Activated CD4-positive, alpha-beta T cell treated with anti-CD3 and anti-CD28 coated beads for 1 hour (primary cell): ENCODE data around the gene BHMT2.

Experiments used
- DNase-seq: peaks from one replicate; pipeline ENCODE4 v3.0.0-alpha.2; 2020

BHMT2 gene, protein sequence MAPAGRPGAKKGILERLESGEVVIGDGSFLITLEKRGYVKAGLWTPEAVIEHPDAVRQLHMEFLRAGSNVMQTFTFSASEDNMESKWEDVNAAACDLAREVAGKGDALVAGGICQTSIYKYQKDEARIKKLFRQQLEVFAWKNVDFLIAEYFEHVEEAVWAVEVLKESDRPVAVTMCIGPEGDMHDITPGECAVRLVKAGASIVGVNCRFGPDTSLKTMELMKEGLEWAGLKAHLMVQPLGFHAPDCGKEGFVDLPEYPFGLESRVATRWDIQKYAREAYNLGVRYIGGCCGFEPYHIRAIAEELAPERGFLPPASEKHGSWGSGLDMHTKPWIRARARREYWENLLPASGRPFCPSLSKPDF

DNA sequence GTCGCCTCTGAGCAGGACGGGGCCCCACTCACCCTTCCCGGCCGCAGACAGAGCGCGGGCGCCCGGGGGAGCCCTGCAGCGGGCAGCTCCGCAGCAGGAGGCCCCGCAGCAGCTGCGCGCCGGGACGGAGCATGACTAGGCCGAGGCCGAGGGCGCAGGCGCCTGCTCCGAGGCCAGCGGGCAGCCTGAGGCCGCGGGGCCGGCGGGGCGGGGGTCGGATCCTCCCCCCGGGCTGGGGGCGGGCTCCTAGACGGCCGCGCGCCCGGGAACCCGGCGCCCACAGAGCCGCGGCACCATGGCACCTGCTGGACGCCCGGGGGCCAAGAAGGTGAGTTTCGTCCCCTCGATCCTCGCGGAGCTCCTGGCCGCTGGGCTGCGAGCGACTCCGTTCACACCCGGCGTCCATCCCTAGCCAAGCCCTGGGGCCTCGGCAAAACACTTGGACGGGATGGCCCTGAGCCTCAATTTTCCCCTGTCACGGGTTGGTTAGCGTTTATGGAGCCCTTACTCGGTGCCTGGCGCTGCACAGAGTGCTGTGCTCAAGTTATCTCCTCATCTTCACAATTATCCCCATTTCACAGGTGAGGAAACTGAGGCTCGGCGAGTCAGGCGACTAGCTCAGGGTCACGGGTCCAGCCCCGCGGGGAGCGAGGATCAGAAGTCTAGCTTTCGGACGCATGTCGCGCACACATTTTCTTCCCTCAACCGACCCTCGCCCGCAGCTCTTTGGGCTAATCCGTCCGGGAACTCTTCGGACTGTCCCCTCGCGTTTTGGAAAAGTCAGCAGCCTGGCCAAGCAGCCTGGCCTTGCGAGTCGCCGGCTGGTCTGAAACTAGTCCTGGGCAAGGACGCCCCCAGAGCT is at the start of gene BHMT2, which contains the start of gene DMGDH:
TSS of gene BHMT2 (plus strand) at position 280 of the 862 bp plus-strand sequence. CDS start at position 296, 16 bp downstream.
TSS of gene DMGDH (minus strand) at position 187 of the 862 bp plus-strand sequence. CDS start at position 133, 54 bp downstream.
- no peak for DNase-seq

DNA sequence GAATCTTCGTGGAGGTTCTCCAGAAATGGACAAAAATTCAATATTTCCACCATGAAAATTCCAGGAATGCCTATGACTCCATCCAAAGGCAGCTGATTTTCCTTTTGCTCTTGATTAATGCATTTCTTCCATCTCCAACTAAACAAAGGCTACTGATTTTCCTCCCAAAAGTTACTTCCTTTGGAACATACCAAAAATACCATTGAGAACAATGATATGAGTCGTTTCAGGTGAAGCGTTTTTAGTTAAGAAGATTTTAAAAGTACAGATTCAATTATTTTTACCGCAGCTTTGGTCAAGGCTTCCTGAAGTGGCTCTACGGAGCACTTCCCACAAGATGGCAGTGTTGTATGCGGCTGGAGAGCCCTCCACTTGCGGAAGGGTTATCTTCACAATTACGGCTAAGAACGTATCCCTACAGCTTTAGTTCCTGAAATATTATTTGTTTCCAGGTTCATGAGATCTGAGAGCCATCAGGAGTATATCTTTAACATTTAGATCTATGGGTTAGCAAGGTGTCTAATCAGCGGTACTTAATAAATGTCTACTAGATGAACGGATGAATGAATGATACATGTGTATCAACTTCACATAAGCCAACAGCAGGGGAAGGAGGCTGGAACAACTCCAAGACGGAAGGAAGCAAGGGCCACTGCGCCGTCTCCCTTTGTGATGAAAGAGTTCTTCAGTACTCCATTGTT is 48.6 kb upstream of the BHMT2 start:
- no peak for DNase-seq

DNA sequence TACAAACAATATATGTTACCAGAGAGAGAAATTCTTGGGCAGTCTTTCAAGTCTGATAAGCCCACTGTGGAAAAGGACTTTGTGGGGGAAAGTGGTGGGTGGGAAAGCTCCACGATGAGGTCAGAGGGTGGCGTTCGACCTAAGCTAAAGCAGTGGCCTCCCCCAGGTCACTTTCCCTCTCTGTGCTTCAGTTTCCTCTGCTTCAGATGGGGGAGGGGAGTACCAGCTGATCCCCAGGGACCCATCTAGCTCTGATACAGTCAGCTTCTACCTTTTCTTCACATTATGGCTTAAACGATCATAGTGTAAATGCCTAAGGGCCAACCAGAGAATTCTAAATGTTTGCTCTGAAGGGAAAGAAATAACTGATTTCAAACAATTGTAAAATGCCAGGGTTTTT is 47.8 kb upstream of the BHMT2 start:
- no peak for DNase-seq

DNA sequence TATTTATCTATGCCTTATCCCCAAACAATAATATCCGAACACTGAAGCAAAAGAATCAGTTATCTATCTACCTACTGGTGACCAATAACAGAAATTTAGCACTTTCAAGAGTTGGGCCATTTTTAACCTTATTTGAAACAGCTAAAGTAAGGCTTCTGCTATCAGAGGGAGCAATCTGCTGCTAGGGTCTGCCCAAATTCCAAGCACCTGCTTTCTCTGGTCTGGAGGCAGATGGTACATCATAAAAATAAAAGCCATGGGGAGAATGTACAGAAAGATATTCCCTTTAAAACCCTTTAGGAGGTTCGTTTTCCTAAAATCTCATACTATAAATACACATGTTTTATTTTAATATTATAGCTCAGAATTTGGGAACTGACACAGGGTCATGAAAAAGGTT is 46.8 kb upstream of the BHMT2 start:
- DNase-seq: no peak

DNA sequence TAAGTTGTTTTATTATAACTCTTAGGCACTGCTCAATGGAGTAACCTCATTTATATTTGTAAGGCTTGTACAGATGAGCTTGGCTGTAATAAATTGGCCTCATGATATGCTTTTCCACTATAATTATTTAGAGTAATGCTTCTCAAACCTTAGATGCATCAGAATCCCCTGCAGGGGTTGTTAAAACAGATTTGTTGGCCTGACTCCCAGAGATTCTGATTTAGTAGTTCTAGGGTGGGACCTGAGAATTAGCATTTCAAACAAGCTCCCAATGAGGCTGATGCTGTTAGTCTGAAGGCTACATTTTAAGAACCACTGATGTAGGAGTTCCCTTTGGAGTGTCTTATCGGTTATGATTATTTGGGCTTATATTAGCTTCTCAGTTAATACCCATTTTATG is 46.2 kb upstream of the BHMT2 start:
- DNase-seq: no peak

DNA sequence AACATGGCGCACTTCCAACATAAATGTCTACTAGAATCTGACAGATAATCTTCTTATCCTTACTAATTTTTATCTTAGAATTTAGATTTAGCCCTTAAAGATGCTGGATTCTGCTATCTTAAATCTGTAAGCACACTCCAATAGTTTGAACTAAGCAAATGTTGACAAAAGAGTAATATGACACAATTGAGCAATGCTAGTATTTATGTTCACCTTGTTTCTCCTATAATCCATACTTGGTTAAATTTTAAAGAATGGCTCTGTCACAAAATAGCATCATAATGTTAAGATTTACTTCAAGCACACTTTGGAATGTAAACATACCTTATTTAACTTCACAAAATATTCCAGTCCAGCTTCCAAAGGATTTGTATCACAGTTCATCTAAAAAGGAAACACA is 45.6 kb upstream of the BHMT2 start:
- DNase-seq: no peak

DNA sequence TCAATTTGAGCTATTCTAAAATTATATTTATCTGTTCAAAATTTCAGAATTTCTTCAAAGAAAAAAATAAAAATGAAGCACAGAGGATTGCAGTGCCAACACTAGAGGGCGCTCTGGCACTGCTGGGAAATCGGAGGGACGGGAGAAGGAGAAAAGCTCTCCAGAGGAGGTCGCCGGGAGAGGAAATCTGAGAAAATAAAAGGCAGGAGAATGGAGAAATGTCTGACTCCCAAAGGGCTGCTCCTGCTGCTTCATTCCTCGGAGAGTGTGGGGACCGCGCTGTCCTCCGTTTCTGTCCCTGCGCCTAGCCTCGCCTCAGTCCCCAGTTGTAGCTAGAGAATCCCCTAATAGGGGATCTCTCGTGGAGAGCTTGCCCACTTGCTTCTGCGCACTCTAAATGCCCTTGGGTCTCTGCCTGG is 44.5 kb upstream of the BHMT2 start:
- peak; percentile 14 for DNase-seq

DNA sequence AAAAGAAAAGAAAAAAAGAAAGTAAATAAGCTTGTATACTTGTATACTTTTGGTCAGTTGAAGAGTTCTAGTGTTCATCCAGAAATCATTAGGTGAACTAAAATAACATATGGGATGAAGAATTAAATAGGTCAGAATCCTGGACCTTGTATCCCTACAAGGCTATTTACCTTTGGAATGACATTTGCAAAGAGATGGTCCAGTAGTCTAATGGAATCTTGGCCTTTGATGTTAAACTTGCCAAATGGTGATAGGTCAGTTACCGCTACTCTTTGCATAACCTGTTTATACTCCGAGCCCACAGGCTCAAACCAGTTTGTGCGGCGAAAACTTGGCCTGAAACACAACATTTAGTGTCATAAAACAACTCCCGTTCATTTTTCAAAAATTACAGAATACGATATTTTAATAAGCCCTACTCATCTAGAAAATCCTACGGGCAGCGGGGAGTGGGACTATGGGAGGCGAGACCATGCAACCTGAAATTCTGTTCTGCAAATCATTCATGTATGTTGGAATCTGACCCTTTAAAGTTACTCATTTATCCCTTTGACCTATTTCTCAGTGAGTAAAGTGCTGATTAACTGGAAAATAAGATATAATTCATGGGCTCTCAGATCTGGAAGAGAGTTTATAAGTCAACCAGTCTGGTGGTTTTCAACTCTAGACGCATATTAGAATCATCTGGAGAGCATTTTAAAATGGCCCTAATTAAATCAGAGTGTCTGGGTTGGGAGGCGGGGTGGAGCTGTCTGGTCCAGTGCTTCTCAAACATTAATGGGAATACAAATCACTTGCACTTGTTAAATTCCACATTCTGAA is 38.7 kb upstream of the BHMT2 start:
- no peak for DNase-seq

DNA sequence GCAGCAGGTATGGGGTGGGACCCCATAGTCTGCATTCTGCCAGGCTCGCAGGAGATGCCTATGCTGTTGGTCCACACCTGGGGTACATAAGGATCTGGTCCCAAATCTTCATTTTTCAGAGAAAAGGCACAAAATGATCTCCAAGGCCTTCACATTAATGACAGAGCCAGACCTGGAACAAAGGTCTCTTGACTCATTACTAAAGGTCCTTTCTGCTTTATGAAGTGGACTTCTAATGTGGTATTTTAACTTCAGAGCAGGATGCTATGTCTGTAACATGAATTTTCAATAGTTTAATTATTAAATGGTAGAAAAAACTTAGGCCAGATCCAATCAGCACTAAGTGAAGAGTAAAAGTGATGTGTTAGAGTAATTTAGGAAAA is 38.1 kb upstream of the BHMT2 start:
- DNase-seq: no peak

DNA sequence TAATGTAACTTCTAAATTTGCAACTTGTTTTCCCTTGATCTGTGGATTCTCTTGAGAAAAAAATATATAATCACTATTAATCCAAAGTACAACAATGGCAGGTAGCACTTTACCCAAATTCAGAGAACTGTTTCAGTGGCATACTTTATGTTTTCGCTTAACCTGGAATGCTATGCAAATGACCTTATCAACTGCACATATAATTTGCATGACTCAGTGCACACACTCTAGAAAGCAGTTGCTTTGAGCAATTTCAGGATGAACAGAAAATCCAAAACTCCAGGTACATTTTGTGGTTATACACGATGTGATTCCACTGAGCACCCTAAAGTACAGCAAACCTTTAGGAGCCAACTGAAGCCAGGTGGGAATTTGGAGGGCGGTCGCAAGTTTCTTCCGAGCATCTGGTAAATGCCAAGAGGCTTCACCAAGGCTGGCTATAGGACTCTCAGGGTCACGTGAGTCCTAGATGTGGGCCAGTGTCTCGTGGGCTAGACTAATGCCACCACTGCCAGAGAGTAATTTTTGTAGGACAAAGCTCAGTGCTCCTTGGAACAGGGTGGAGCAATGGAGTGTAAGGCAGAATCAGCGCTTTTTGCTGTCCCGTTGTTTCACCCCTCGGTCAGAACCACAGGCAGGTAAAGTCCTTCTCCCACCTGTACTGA is 37.4 kb upstream of the BHMT2 start:
- no peak for DNase-seq

DNA sequence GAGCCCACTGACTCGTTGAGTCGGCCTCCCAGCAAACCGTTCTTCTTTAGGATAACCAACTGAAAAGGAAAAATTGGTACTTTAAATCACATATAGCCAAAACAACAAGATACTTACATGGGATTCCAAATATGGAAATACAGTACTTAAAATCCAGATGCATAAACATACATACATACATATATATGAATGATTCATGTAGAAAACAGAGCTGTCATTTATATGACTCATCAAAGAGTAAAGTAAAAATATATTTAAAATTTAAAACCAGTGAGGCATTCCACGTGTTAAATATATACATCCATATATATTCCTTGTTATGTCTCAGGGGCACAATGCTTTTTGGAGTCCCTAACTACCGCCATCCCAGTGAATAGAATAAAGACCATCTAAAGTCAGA is 36.8 kb upstream of the BHMT2 start:
- DNase-seq: no peak

DNA sequence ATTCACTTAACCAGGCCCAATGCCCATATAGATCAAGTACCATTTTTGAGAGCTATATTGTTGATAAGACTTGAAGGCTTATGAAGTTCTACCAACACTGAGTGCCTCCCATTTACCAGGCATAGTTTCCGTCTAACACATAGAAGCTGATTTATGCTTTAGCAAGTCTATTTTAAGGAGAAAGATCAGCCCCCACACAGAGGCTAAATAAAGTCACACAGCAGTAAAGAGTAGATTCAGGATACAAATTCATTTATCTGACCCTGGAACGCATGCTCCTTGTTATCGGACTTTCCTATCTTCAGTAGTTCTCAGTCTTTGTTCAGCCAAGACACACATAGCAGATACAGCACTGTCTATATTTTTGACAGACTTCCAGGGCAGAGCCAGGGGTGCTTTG is 34.3 kb upstream of the BHMT2 start:
- DNase-seq: no peak

DNA sequence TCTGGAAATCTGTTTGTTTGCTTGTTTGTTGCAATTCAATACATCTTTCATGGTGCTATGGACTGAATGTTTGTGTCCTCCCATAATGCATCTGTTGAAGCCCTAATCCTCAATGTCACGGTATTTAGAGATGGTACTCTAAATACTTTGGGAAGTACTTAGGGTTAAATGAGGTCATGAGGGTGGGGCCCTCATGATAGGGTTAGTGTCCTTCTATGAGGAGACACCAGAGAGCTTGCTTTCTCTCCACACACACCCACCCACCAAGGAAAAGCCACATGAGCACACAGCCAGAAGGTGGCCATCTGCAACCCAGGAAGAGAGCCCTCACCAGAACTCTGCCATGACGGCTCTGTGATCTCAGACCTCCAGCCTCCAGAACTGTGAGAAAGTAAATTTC is 32.8 kb upstream of the BHMT2 start:
- no peak for DNase-seq

DNA sequence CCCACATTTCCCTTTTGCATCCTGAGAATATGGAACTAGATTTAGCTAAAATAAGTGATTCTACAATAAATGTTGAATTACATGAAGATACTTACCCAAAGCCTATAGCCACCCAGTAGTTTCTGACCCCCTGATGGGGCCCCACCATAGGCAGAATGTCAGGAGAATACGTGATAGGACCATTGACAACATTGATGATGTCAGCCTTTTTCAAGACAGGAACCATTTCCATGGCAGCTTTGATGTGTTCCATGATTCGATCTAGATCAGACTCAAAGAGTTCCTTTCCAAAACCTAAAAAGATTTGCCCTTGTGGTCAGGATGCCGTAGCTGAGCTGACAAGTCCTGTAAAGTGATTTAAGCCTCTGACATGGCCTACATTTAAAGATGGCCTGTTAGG is 27.4 kb upstream of the BHMT2 start:
- DNase-seq: no peak

DNA sequence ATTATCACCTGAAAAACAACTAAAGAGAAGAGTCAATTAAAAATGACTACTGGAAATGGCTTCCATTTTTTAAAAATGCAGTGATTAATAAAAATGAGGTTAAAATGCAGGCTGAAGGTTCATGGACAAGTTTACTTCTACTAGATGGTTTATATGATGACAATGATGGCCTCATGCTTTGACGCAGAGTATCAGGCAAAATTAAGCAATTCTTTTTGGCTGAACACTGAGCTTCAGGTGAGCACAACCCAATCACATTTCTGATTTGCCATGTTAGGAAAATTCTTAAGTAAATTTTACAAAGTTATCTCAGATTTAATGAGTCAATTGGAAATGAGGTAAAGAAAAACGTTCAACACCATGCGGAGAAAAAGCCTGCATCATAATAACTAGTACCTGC is 22.4 kb upstream of the BHMT2 start:
- no peak for DNase-seq

DNA sequence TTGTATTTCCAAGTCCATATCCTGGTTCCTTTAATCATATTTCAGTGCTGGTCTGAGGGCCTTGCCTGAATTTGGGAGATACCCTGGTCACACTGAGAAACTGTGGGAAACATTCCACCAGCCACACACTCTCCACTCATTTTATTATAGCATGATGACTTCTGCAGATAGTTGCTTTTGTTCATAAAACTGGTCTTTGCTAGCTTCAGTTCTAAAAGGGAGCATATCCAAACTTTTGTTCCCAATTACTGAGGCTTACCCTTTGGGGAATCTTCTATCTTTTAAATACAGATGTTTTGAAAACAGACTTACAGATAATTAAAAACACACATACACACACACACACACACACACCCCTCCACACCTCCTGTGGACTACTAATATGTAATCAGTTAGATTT is 21.1 kb upstream of the BHMT2 start:
- DNase-seq: no peak

DNA sequence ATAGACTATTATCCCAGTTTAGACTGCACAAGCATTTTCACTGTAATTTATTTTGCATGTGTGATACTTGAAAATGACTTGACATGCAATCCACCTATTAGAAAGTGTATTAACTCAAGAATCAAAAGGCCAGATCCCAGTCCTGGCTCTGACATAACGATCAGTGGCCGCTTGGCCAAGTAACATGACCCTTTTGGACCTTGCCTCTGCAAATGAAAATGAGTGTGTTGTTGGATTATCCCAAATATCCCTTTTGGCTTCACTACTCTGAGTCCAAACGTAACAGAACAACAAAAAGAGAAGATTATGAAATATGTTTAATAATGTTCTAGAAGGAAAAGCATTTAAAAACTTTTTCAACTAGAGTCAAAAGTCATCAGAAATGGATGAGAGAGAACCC is 19.1 kb upstream of the BHMT2 start:
- DNase-seq: no peak

DNA sequence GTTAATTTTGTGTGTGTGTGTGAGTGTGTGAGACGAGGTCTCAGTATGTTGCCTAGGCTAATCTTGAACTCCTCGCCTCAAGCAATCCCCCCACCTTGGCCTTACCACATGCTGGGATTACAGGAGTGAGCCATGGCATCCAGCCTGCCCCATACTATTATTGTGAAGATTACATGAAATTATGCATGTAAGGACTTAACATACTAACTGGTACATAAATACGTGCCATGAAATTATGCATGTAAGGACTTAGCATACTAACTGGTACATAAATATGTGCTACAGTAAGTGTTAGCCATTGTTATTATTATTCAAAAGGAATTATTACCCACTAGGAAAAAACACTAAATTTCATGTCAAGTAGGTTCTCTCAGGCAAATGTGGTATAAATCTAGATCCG is 16.2 kb upstream of the BHMT2 start:
- no peak for DNase-seq

DNA sequence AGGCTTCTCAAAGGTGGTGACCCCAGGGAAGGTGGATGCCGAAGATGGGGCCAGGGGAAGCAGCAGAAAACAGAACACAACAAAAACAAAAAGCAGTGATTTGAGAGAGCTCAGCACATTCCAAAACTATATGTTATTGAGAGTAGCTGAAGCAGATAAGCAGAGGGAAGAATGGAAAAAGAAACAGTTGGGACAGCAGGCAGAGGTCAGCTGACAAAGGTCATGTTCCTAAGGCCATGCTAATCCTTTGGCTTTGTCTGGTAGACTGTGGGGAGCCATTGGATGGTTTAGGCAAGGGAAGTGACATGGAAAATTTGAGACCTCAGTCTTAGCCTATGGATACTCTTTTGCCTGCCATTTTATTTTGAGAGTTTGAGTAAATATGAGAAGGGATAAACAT is 14.6 kb upstream of the BHMT2 start:
- DNase-seq: no peak

DNA sequence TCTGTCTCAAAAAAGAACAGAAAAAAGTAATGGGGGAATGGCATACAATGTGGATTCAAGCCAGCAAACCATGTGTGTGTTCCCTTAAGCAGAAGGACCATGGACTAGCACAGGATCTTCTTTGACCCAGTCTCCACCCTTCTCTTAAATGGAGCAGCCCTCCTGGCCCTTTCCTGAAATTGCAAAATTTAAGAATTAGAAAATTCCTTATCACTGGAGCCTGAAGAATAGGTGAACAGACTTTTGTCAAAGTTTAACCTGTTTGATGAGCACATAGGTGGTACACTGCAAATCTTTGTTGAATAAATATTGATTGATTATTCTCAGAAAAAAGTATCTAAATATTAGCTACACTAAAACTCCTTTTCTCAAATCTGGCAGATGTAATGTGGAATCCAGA is 12.7 kb upstream of the BHMT2 start:
- DNase-seq: no peak

DNA sequence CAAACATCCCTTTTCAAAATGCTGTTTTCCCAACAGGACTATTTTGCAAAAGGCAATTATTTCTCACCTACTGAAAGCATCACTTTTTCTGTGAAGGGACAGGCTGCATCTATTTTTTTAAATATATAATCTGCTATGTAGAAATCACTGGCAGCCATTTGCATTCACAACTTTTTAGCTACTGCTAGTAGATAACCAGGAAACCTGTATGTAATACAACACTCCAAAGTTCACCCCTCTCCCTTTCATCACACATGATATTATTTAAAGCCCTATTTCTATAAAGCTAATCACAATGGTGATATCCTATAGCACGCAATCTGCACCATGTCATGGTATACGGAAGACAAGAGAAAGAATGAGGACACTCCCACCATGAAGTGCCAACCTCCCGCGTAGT is 9.9 kb upstream of the BHMT2 start:
- no peak for DNase-seq

DNA sequence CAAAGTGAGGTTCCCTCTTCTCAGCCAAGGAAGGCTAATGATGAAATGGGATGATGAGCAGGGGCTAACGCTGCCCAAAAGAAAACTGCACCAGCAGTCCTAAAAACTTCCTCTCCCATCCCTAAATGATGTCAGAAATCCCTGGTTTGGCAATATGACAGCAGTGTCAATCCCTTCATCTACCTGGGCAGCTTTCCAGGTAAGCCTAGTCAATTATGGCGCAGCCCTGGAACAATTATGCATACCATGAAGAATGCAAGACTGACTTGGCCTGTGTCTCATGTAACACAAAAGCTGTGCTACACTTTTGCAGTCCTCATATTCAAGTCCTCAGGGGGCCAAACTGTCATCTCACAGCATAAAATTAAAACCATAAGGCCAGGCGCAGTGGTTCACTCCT is 7.1 kb upstream of the BHMT2 start:
- DNase-seq: no peak
